Mesodermal cell (in vitro differentiated cells): ENCODE data around the gene ZNF491.
A peak's percentile ranks its signal among the peaks of the same experiment; 100 is the strongest.
"Not testable (repeated sequence)": the region's sequence is repeated elsewhere in the genome, so short reads cannot be mapped to it uniquely, and the experiment has no call there.

Experiments
- H3K27ac ChIP-seq: 2 replicates; pipeline ENCODE4 v1.7.0; 2013; ENCODE audit warnings: mild to moderate bottlenecking, low read depth, low read length, moderate library complexity; ENCODE audit not compliant: severe bottlenecking
- H3K36me3 ChIP-seq: 2 replicates; pipeline ENCODE4 v1.7.1; 2013; ENCODE audit warnings: mild to moderate bottlenecking, low read length, moderate library complexity; ENCODE audit not compliant: control insufficient read depth, insufficient read depth
- H3K4me1 ChIP-seq: one replicate; pipeline ENCODE4 v1.7.1; 2013; ENCODE audit warnings: mild to moderate bottlenecking, low read length; ENCODE audit not compliant: insufficient read depth, control insufficient read depth, poor library complexity, severe bottlenecking
- H3K4me3 ChIP-seq: 2 replicates; pipeline ENCODE4 v1.7.0; 2013; ENCODE audit warnings: low read length, control low read depth, mild to moderate bottlenecking; ENCODE audit not compliant: insufficient read depth, poor library complexity, severe bottlenecking; ENCODE audit errors: extremely low read depth
- H3K9me3 ChIP-seq: 2 replicates; pipeline ENCODE4 v1.7.1; 2013; ENCODE audit warnings: mild to moderate bottlenecking, low read length, moderate library complexity; ENCODE audit not compliant: control insufficient read depth
- WGBS, 2 experiments: methylation state at CpG; one replicate each; pipeline ENCODE4 v1.1.5; 2013; ENCODE audit warnings: missing lambda C conversion rate in 2 of 2; ENCODE audit not compliant: insufficient coverage in 2 of 2; 5-methylcytosine and 5-hydroxymethylcytosine counted together

ZNF491 gene

GRCh38 chr19:11807099-11807380, 8.7 kb downstream of the ZNF491 start:
- no CpG with 5 or more reads among the region's 2 CpGs for WGBS, 2 experiments
- Histone ChIP-seq H3K4me3 (no peak overlapping the region), H3K4me1 (no peaks in the 10 kb centered on the region), H3K36me3 (peaks cover 13% of the 10 kb centered on the region), H3K9me3 (peaks cover 38% of the 10 kb centered on the region), H3K27ac (no peak overlapping the region)

GRCh38 chr19:11813703-11814028, 15.3 kb downstream of the ZNF491 start:
- WGBS, 2 experiments = 2 to 6% methylated on average over 6 of the region's 6 CpGs

DNA sequence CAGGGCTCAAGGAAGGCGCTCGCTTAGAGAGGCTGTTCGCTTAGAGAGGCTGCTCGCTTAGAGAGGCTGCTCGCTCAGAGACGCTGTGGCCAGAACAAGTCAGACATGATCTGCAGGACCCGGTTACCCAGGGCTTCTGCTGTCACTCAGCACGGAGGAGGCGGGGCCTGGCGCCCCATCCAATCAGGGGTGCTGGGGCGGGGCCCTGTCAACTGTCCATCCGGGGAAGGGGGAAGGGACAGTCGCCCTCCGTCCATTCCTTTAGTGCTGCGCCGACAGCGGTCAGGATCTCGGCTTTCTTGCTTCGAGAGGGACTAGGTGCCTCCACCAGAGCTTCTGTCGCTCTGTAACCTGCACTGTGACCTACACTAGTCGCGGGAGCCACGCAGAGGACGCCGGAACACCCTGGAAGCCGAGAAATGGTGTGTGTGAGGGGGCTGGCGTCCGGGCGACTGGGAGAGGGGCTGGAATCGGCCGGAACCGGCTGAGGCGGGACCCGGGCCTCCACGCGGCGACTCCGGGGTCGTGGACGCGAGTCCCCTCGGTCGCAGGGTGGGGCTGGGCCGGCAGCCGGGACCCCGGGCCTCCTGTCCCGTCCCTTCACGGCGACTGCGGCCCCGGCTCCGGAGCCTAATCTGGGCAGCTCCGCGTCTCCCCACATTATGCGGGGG, 15.8 kb downstream of the ZNF491 start, which contains the start of gene ZNF440:
Gene ZNF440 (plus strand): TSS at position 245 of the 671 bp plus-strand sequence. CDS start 175 bp downstream, at position 420.
- peak within 1 kb of the TSS; percentile 89 for H3K27ac ChIP-seq
- WGBS, 2 experiments = 0 to 1% methylated on average over 23 to 55 of the region's 55 CpGs
- H3K4me1 ChIP-seq = no peaks in the 10 kb centered on the region
- H3K9me3 ChIP-seq = no peaks in the 10 kb centered on the region
- H3K36me3 ChIP-seq = peaks cover 34% of the 10 kb centered on the region
- peak within 1 kb of the TSS; percentile 85 for H3K4me3 ChIP-seq

More at GRCh38 chr19:11813703-11814028, 15.3 kb downstream of the ZNF491 start:
- Histone ChIP-seq H3K36me3 (peaks cover 29% of the 10 kb centered on the region), H3K4me1 (no peaks in the 10 kb centered on the region), H3K4me3 (peak overlapping the region; percentile 85), H3K27ac (peak overlapping the region; percentile 89), H3K9me3 (no peaks in the 10 kb centered on the region)

DNA sequence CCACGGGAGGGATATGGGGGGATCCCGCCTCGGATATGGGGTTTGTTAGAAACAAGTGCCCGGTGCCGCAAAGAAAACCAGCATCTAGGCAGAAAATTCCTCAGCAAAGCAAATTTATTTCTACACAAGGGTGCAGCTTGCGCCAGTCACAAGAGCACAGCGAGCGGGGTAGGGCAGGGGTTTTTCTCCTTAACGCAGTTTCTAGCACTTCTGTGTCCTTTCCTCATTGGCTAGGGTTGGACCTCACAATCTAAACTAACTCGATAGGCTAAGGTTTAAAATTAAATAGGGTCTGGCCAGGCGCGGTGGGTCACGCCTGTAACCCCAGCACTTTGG, 16.3 kb downstream of the ZNF491 start:
- Histone ChIP-seq H3K4me1 (no peaks in the 10 kb centered on the region), H3K27ac (peak overlapping the region; percentile 89), H3K4me3 (peak overlapping the region; percentile 85), H3K36me3 (peaks cover 39% of the 10 kb centered on the region), H3K9me3 (no peaks in the 10 kb centered on the region)
- 37 to 41% methylated on average over 12 of the region's 13 CpGs for WGBS, 2 experiments

DNA sequence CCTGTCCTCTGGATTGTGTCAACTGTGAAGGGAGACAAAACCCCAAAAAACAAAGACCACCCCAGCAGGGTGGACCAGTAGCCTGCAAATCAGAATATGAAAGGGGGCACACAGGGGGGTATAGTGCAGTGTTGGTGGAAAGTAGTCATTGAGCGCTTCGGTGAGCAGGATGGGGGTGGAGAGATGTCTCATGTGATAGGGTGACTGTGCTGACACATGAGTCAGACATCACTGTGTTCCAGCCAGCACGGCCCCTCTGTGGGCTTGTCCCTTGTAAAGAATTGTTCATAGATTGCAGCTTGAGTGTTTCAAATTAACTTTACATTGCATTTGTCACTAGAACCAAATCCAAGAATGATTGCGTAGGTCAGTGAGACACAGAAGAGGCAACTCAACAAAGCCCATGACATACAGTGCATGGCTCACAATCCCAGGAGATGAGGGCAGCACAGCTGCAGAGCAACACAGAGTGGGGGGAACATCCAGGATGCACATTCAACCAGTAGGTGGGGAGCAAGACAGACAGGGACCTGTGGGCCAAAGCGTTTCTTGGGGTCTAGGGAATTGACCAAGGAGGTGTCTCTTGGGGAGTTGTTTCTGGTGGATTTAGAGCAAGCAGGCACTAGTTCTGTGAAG, 23.3 kb downstream of the ZNF491 start:
- Histone ChIP-seq H3K4me1 (peaks cover 3% of the 10 kb centered on the region), H3K27ac (no peak overlapping the region), H3K9me3 (no peaks in the 10 kb centered on the region), H3K4me3 (no peak overlapping the region), H3K36me3 (peaks cover 79% of the 10 kb centered on the region)
- WGBS, 2 experiments = 77 to 81% methylated on average over 4 of the region's 5 CpGs

GRCh38 chr19:11828957-11829876, 30.9 kb downstream of the ZNF491 start:
- 97 to 100% methylated on average over 2 to 3 of the region's 7 CpGs for WGBS, 2 experiments
- H3K9me3 ChIP-seq = peaks cover 42% of the 10 kb centered on the region
- not testable (repeated sequence) for H3K4me3 ChIP-seq, H3K4me1 ChIP-seq, H3K27ac ChIP-seq
- H3K36me3 ChIP-seq = peaks cover 87% of the 10 kb centered on the region

- peaks cover 47% of the 10 kb centered on the region for H3K9me3 ChIP-seq
- no peaks in the 10 kb centered on the region for H3K4me1 ChIP-seq
- no peak overlapping the region for H3K27ac ChIP-seq
- H3K4me3 ChIP-seq = no peak overlapping the region
- 98 to 100% methylated on average over 4 to 5 of the region's 8 CpGs for WGBS, 2 experiments
- peaks cover 77% of the 10 kb centered on the region for H3K36me3 ChIP-seq
These were observed 34.1 kb downstream of the ZNF491 start for GRCh38 chr19:11832253-11832912.

GRCh38 chr19:11833541-11833940, 35.2 kb downstream of the ZNF491 start:
- Histone ChIP-seq H3K27ac (no peak overlapping the region), H3K4me1 (no peaks in the 10 kb centered on the region), H3K36me3 (peaks cover 66% of the 10 kb centered on the region), H3K4me3 (no peak overlapping the region), H3K9me3 (peaks cover 41% of the 10 kb centered on the region)
- 100% methylated on average over 1 of the region's 2 CpGs; no CpG with 5 or more reads in 1 of the 2 experiments for WGBS, 2 experiments

DNA sequence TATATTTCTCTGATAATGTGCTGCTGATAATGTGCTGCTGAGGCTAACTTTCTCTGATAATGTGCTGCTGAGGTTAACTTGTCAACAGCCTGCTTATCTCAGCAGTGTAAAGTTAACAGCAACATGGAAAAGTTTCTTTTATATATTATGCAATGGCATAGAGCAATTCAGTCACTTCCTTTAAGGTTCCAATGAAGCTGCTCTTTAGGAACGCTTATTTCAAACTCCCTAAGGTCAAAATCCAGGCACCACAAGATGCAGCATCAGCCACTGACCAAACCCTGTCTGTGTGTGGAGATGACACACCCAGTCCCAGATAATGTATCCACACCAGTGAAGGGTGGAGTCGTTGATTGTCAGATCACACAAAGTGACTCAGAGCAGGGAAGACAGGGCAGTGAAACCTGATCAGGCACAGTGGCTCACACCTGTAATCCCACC, 37.3 kb downstream of the ZNF491 start:
- 92 to 100% methylated on average over 2 of the region's 2 CpGs for WGBS, 2 experiments
- H3K4me3 ChIP-seq, H3K4me1 ChIP-seq, H3K27ac ChIP-seq: not testable (repeated sequence)
- Histone ChIP-seq H3K36me3 (peaks cover 46% of the 10 kb centered on the region), H3K9me3 (peaks cover 35% of the 10 kb centered on the region)

- Histone ChIP-seq H3K4me3 (no peak overlapping the region), H3K36me3 (no peaks in the 10 kb centered on the region), H3K27ac (no peak overlapping the region), H3K9me3 (no peaks in the 10 kb centered on the region), H3K4me1 (no peaks in the 10 kb centered on the region)
- WGBS, 2 experiments = 93 to 100% methylated on average over 2 of the region's 2 CpGs
These were observed 45.4 kb downstream of the ZNF491 start for GRCh38 chr19:11843722-11844121.
